Activated CD4-positive, alpha-beta T cell treated with anti-CD3 and anti-CD28 coated beads for 36 hours (primary cell): ENCODE measurements around the gene CT45A9. TPM values are rescaled to one million over a fixed set of nuclear protein-coding genes. Genes with fewer than 3 reads are reported as not detected.
"Not testable (repeated sequence)": the region's sequence is repeated elsewhere in the genome, so short reads cannot be mapped to it uniquely, and the experiment has no call there.

Experiments used
- ATAC-seq: fragments of 200-7000 bp; cut with Tn5 transposase; one replicate; pipeline ENCODE4 v1.10.0; 2021; ENCODE audit warnings: mild to moderate bottlenecking, moderate library complexity
- CTCF ChIA-PET: fragments of 350-600 bp; sonication (Branson Sonifier 250); formaldehyde crosslinking; loops from one replicate; lab custom pipeline; 2021; ENCODE audit warnings: antibody characterized with exemption; lab: Charles Lee
- POLR2A ChIA-PET: fragments of 350-600 bp; sonication (Branson Sonifier 250); formaldehyde crosslinking; loops from one replicate; lab custom pipeline; 2021; ENCODE audit warnings: antibody characterized with exemption, inconsistent platforms; lab: Charles Lee
- DNase-seq: peaks from one replicate; pipeline ENCODE4 v3.0.0-alpha.2; 2020
- H3K27ac Mint-ChIP-seq: one replicate; pipeline ENCODE4 v1.8.0; 2021; ENCODE audit warnings: mixed read lengths
- H3K27me3 Mint-ChIP-seq: one replicate; pipeline ENCODE4 v1.8.0; 2021; ENCODE audit warnings: mixed read lengths
- H3K36me3 Mint-ChIP-seq: one replicate; pipeline ENCODE4 v1.8.0; 2021; ENCODE audit warnings: low read depth, mixed read lengths
- H3K4me1 Mint-ChIP-seq: one replicate; pipeline ENCODE4 v1.8.0; 2021; ENCODE audit warnings: mixed read lengths
- H3K4me3 Mint-ChIP-seq: one replicate; pipeline ENCODE4 v1.8.0; 2021; ENCODE audit warnings: mild to moderate bottlenecking, moderate library complexity, mixed read lengths
- H3K9me3 Mint-ChIP-seq: one replicate; pipeline ENCODE4 v1.8.0; 2021; ENCODE audit warnings: low read depth, mixed read lengths
- intact Hi-C, 2 experiments: fragments of 100-400 bp; cut with DNase I in 1 of 2; cut with micrococcal nuclease in 1 of 2; formaldehyde crosslinking; loops; one replicate each; pipeline versions ENCODE4 v1.14.2 to v1.15.1; 2022 to 2024; cut with DNase I, micrococcal nuclease
- total RNA-seq, 2 experiments: library from RNA; stranded (reverse); gene quantifications; one replicate each; pipeline ENCODE4 v1.2.3, GENCODE V29; 2021

CT45A9 gene
- total RNA-seq, 2 experiments from 2014 or later = not detected

- POLR2A ChIA-PET, intact Hi-C loops, CTCF ChIA-PET: not testable (repeated sequence)
Observed at GRCh38 chrX:135819912-135820311, 51.7 kb downstream of the CT45A9 start, which contains the start of gene CT45A2. TSS of gene CT45A2 (minus strand) at chrX:135820012. CDS start at chrX:135816265, 3,747 bp downstream.

More at GRCh38 chrX:135819912-135820311, 51.7 kb downstream of the CT45A9 start, which contains the start of gene CT45A2:
- not testable (repeated sequence) for H3K4me1 Mint-ChIP-seq, H3K9me3 Mint-ChIP-seq, ATAC-seq, H3K27ac Mint-ChIP-seq, H3K36me3 Mint-ChIP-seq, H3K4me3 Mint-ChIP-seq, H3K27me3 Mint-ChIP-seq, DNase-seq

Other genes with a start within 250 kb of the CT45A9 start
- gene CT45A1, start 158.2 kb downstream of the CT45A9 start, total RNA-seq = not detected
- gene CT45A3, start 103.6 kb downstream of the CT45A9 start, total RNA-seq = not detected
- gene CT45A5, start 86.3 kb downstream of the CT45A9 start, total RNA-seq = not detected
- not detected for gene CT45A6, start 69.0 kb downstream of the CT45A9 start, total RNA-seq
- gene CT45A2, start 51.8 kb downstream of the CT45A9 start, total RNA-seq = not detected
- gene CT45A7, start 34.5 kb downstream of the CT45A9 start, total RNA-seq = not detected
- not detected for gene CT45A8, start 17.3 kb downstream of the CT45A9 start, total RNA-seq
- not detected for gene CT45A10, start 21.6 kb upstream of the CT45A9 start, total RNA-seq
- gene SAGE1, start 21.9 kb upstream of the CT45A9 start, total RNA-seq = not detected
- gene MMGT1, start 102.2 kb upstream of the CT45A9 start, total RNA-seq = 10 to 100 TPM; 16.1 to 18.1 TPM
- gene SLC9A6, start 113.6 kb upstream of the CT45A9 start, total RNA-seq = 10 to 100 TPM; 11.8 to 12.6 TPM